T-helper 1 cell treated with Interleukin-12 subunit alpha and Interleukin-12 subunit beta and Interleukin-4 antibody, amounts not matched to agents 30 μg/mL and 1 μg/mL, for 36 hours (primary cell): ENCODE results near the gene LLGL2.

Source experiments
- H3K27ac Mint-ChIP-seq: one replicate; pipeline ENCODE4 v1.8.0; 2021; ENCODE audit warnings: mild to moderate bottlenecking, mixed read lengths
- H3K27me3 Mint-ChIP-seq: one replicate; pipeline ENCODE4 v1.8.0; 2021; ENCODE audit warnings: low read depth, mixed read lengths
- H3K36me3 Mint-ChIP-seq: one replicate; pipeline ENCODE4 v1.8.0; 2021; ENCODE audit warnings: low read depth, mixed read lengths
- H3K4me1 Mint-ChIP-seq: one replicate; pipeline ENCODE4 v1.8.0; 2021; ENCODE audit warnings: low read depth, mixed read lengths
- H3K4me3 Mint-ChIP-seq: one replicate; pipeline ENCODE4 v1.8.0; 2021; ENCODE audit warnings: mild to moderate bottlenecking, moderate library complexity, mixed read lengths
- H3K9me3 Mint-ChIP-seq: one replicate; pipeline ENCODE4 v1.8.0; 2021; ENCODE audit warnings: mixed read lengths

Gene LLGL2

DNA sequence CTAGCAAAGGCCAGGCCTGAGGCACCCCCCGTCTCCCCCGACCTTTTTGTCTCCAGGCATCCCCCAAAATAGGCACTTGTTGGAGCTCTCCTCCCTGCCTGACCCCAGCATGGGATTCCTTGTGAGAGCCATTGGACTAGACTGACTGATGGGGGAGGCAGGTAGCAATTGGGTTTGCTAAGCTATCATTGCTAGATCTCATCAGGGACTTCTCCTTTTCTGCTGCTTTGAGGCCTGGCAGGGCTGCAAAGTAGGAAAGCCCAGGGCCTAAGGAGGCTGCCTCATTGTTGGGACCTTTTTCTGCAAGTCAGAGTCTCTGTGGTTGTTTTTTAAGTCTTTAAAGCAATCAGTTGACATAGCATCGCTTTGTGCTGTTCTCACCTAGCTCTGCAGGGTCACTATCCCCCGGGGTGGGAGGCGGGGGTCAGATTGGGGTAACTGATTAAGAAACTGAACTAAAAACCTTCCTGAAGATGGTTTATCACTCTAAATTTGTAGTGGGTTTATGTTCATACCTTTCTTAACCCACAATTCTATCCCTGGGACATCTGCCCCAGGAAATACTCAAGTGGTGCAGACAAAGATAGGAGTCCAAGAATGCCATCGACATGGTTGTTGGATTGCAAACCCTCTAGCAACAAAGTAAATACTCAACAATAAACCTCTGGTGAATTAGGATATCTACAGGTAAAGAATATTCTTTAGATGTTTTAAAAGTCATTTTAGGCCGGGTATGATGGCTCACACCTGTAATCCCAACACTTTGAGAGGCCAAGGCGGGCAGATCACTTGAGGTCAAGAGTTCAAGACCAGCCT is 28.0 kb downstream of the LLGL2 start:
- Mint-ChIP-seq H3K9me3 (no peaks in the 10 kb centered on the region), H3K27ac (no peak overlapping the region), H3K27me3 (no peaks in the 10 kb centered on the region)

DNA sequence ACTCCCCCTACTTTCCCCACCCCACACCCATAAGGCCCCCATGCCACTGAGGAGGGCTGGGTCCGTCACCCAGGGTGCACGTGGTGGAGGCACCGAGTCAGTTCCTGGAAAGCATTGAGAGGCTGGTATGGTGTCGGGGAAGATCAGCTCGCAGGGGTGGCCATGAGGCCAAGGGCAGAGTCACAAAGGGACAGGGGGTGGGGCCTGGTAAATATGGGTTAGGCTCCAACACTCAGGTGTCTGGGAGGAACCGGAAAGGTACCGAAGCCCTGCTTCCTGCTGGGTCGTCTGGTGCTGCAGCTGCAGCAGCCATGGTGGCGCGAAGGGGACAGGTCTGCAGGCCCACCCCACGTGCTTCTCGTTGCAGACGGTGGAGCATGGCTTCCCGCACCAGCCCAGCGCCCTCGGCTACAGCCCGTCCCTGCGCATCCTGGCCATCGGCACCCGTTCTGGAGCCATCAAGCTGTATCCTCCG is 30.2 kb downstream of the LLGL2 start:
- Mint-ChIP-seq H3K27me3 (no peaks in the 10 kb centered on the region), H3K36me3 (no peaks in the 10 kb centered on the region), H3K4me3 (no peak overlapping the region), H3K9me3 (no peaks in the 10 kb centered on the region), H3K27ac (no peak overlapping the region), H3K4me1 (no peaks in the 10 kb centered on the region)

More for the DNA sequence above, 28.0 kb downstream of the LLGL2 start:
- H3K36me3 Mint-ChIP-seq: no peaks in the 10 kb centered on the region
- H3K4me3 Mint-ChIP-seq: no peak overlapping the region
- no peaks in the 10 kb centered on the region for H3K4me1 Mint-ChIP-seq

DNA sequence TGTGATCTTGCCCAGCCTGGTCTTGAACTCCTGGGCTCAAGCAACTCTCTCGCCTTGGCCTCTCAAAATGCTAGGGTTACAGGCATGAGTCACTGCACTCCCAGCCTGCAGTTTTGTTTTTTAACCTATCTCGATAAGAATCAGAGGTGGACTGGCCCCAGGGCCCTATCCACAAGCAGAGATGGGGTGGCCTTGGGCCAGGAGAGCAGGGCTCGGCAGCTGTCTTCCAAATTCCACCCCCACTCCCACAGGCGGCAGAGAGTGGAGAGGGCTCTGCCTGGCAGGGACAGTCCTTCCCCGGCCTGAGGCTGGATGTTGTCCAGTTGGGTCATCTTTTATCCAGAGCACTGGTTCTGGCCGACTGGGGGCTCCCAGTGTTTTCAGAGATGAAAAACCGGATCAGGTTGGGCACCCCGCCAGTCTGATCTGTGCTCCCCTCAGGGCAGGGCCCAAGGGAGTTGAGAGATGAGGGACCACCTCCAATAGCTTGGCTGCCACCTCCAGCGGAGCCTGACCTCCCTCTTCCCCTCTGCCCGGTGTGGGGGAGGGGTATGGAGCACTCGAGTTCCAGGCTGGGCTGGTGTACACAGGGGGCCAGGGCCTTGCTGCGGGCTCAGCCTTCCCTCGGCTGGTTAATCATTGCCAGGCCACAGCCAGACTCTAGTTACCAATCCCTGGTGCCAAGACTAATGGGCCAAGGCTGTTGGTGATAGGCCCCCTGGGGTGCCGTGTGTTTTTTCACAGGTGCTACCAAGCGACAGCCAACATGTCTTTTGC is 31.8 kb downstream of the LLGL2 start:
- H3K4me3 Mint-ChIP-seq: no peak overlapping the region
- H3K27ac Mint-ChIP-seq: no peak overlapping the region
- H3K27me3 Mint-ChIP-seq: no peaks in the 10 kb centered on the region
- H3K4me1 Mint-ChIP-seq: no peaks in the 10 kb centered on the region
- H3K9me3 Mint-ChIP-seq: no peaks in the 10 kb centered on the region
- no peaks in the 10 kb centered on the region for H3K36me3 Mint-ChIP-seq

DNA sequence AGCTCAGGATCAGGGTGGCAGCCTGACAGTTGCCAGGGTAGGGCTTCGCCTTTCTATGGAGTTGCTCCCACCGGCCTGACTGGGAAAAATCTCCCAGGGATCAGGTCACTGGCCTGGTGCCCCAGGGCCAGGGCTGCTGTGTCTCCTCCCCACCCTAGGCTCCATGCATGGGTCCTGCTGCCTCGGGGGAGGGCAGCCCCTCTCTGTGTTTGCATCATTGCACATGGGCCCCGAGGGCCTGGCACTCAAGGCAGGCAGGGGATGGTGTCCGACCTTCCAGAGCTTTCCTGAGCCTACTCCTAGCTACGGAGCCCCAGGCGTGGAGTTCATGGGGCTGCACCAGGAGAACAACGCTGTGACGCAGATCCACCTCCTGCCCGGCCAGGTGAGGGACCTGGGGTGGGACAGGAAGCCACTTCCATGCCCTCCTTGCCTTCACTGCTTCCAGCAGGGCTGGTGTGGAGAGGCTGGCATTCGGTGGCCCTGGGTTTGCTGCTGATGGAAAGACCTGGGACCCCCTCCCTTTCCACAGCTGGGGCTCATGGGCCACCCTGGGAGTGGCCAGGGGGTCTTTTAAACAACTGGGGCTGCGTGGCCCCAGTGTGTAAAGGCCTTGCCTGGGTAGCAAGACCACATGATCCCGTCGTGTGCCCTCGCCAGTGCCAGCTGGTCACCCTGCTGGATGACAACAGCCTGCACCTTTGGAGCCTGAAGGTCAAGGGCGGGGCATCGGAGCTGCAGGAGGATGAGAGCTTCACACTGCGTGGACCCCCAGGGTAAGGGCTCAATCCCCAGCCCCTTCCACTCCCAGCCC is 32.6 kb downstream of the LLGL2 start:
- no peak overlapping the region for H3K27ac Mint-ChIP-seq
- H3K4me3 Mint-ChIP-seq: no peak overlapping the region
- no peaks in the 10 kb centered on the region for H3K9me3 Mint-ChIP-seq
- H3K36me3 Mint-ChIP-seq: no peaks in the 10 kb centered on the region
- no peaks in the 10 kb centered on the region for H3K4me1 Mint-ChIP-seq
- no peaks in the 10 kb centered on the region for H3K27me3 Mint-ChIP-seq

DNA sequence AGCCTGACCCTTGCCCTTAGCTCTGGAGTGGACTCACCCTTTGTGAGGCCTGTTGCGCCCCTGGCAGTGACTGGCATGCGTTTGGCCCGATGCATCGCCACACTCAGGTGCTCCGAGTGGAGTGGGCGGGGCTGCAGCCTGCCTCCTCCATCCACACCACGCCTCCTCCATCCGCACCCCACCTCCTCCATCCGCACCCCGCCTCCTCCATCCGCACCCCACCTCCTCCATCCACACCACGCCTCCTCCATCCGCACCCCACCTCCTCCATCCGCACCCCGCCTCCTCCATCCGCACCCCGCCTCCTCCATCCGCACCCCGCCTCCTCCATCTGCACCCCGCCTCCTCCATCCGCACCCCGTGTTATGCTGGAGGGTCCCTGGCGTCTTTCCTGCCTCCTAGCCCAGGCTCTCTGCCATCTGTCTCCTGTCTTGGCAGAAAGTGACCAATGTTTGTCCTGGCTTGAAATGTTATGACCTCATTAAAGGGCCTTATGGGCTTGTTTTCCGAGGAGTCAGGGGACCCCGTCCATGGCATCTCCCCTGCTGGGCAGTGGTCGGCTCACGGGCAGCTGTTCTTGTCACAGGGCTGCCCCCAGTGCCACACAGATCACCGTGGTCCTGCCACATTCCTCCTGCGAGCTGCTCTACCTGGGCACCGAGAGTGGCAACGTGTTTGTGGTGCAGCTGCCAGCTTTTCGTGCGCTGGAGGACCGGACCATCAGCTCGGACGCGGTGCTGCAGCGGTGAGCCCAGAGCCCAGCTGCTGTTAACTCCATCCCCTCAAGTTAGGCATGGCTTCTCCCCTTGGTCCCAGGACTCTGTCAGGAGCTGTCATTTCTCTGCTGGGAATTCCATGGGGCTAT is 33.4 kb downstream of the LLGL2 start:
- Mint-ChIP-seq H3K4me1 (no peaks in the 10 kb centered on the region), H3K27ac (no peak overlapping the region), H3K9me3 (no peaks in the 10 kb centered on the region), H3K36me3 (no peaks in the 10 kb centered on the region), H3K27me3 (no peaks in the 10 kb centered on the region), H3K4me3 (no peak overlapping the region)

DNA sequence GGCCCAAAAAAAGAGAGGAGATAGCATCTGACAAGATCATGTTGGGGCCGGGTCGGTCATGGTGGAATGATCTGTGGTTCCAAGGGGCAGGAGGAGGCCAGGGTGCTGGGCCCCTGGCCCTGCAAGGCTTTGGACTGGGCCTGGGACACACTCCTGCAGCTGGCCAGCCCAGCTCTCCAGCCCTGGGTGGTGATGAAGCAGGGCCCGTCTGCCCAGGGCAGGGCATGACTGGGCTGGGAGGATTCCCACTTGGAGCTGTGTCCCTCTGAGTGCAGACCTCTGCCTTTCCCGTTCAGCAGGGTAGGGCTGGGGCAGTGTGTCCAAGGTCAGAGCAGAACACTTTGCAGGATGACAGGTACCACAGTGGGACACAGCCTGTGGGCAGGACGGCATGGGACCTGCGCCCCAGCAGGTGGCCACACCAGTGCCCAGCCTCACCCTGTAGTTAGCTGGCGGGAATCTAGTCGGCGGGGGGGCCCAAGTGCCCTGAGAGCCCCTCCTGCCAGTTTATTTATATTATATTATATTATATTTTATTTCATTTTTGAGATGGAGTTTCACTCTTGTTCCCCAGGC is 34.5 kb downstream of the LLGL2 start:
- H3K4me3 Mint-ChIP-seq: no peak overlapping the region
- no peaks in the 10 kb centered on the region for H3K9me3 Mint-ChIP-seq
- no peaks in the 10 kb centered on the region for H3K36me3 Mint-ChIP-seq
- H3K4me1 Mint-ChIP-seq: no peaks in the 10 kb centered on the region
- no peaks in the 10 kb centered on the region for H3K27me3 Mint-ChIP-seq
- no peak overlapping the region for H3K27ac Mint-ChIP-seq

DNA sequence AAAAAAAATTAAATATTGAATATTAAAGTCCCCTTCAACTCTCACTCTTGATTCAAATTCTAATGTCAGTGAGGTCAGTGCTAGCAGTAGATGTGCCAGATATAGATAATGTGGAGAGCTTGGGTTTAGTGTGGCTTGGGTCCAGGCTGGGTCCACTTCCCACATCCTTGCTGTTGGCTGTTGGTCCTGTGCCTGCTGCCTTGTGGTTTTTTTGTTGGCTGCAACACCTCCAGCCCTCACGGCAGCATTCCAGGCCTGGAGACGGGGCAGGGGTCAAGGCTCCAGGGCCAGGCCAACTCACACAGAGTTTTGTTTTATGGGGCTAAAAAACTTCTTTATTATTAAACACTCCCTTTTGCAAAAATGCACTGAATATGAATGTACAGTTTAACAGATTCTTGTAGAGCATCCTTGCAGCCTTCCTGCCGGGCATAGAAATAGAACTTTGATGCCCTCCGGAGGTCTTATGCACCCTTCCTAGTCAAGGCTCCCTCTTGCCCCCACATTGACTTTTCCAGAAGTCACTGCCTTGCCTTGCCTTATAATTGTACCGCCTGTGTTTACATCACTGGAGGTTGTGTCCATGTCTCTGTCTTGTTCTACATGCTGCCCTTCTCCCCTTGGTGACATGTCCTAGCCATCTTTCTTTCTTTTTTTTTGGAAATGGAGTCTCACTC is 36.6 kb downstream of the LLGL2 start:
- Mint-ChIP-seq H3K9me3 (no peaks in the 10 kb centered on the region), H3K4me3 (no peak overlapping the region), H3K36me3 (no peaks in the 10 kb centered on the region), H3K27ac (no peak overlapping the region), H3K27me3 (no peaks in the 10 kb centered on the region), H3K4me1 (no peaks in the 10 kb centered on the region)

DNA sequence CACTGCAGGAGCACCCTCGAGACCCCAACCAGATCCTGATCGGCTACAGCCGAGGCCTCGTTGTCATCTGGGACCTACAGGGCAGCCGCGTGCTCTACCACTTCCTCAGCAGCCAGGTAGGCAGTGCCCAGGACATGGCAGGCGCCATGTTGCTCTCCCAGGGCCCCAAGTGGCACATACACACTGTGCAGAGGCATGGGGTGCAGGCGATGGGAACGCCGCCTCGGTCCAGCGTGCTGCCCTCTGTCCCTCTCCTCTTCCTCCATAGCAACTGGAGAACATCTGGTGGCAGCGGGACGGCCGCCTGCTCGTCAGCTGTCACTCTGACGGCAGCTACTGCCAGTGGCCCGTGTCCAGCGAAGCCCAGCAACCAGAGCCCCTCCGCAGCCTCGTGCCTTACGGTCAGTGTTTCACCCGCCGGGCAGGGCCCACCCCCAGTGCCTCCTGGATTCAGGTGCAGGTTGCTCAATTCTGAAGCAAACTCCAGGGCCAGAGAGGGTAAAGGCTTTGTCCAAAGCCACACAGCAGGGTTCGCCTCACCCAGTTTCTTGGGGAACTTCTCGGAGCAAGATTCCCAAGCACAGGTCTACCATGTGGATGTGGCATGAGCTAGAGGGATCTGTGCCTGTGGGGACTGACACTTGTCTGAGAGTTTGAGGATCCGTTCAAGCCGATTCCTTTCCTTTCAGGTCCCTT is 37.7 kb downstream of the LLGL2 start:
- H3K9me3 Mint-ChIP-seq: no peaks in the 10 kb centered on the region
- no peak overlapping the region for H3K4me3 Mint-ChIP-seq
- H3K27ac Mint-ChIP-seq: no peak overlapping the region
- no peaks in the 10 kb centered on the region for H3K36me3 Mint-ChIP-seq
- H3K27me3 Mint-ChIP-seq: no peaks in the 10 kb centered on the region
- H3K4me1 Mint-ChIP-seq: no peaks in the 10 kb centered on the region

DNA sequence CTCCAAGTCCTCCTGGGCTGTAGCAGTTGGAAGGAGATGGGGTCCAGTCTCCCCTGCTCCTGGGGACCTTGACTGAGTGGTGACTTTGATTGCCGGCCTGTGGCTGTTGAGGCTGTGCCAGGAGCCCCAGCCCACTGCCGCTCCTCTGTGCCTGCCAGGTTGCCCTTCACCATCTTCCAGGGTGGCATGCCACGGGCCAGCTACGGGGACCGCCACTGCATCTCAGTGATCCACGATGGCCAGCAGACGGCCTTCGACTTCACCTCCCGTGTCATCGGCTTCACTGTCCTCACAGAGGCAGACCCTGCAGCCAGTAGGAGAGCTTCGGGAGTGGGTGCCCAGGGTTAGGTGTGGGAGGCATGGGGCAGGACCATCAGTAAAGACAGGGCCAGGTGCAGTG is 38.7 kb downstream of the LLGL2 start:
- H3K27ac Mint-ChIP-seq: no peak overlapping the region
- no peaks in the 10 kb centered on the region for H3K36me3 Mint-ChIP-seq
- no peaks in the 10 kb centered on the region for H3K27me3 Mint-ChIP-seq
- H3K9me3 Mint-ChIP-seq: no peaks in the 10 kb centered on the region
- H3K4me3 Mint-ChIP-seq: no peak overlapping the region
- H3K4me1 Mint-ChIP-seq: no peaks in the 10 kb centered on the region

DNA sequence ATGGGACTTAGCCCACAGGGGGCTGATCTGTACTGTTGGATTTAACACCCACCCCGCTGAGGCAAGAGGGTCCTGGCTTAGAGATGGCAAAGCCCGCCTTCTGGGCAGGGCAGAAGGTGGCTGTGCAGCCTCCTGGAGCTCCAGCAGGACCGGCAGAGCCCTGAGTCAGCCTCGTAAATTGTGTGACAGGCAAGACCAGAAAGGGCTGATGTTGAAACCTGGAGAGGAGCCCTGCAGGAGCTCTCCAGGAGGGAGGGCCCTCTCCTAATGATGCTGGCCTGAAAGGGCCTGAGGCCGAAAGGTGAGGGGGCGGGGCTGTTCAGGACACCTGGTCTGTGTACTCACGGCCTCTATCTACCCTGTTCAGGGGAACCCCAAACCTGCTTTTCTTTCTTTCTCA is 39.6 kb downstream of the LLGL2 start:
- Mint-ChIP-seq H3K4me1 (no peaks in the 10 kb centered on the region), H3K27me3 (no peaks in the 10 kb centered on the region), H3K9me3 (no peaks in the 10 kb centered on the region), H3K27ac (no peak overlapping the region), H3K36me3 (no peaks in the 10 kb centered on the region), H3K4me3 (no peak overlapping the region)

DNA sequence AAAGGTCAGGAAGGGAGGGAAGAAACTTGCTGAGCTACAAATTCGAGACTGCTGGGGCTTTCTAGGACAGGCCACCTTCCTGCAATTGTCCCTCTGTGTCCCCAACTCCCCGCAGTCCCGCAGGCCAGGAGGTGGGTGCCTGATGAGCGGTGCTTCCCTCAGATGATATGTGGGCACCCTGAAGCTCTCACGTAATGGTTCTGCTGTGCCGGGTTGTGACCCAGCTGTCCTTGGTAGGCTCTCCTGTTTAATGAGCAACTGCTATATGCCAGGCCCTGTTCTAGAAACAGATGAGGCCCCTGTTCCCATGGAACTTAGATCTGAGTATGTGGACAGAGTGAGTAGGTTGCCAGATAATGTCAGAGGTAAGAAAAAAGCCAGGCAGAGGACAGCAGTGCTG is 40.1 kb downstream of the LLGL2 start:
- no peaks in the 10 kb centered on the region for H3K36me3 Mint-ChIP-seq
- H3K4me3 Mint-ChIP-seq: no peak overlapping the region
- H3K4me1 Mint-ChIP-seq: no peaks in the 10 kb centered on the region
- H3K27ac Mint-ChIP-seq: no peak overlapping the region
- no peaks in the 10 kb centered on the region for H3K27me3 Mint-ChIP-seq
- no peaks in the 10 kb centered on the region for H3K9me3 Mint-ChIP-seq

DNA sequence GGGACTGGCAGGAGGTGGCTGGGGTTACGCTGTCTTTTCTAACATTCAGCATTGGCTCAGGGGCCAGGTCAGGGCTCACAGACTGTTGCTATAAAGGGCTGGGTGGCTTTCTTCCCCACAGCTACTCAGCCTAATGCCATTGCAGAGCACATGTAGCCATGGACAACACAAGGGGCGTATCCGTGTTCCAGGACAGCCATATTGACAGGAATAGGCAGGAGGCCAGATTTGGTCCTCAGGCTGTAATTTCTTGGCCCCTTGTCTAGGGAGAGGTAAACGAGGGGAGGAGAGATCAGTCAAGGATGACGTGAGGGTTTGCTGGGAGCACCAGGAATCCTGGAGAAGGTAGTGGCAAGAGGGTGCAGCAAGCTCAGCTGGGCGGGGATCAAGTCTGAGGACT is 40.9 kb downstream of the LLGL2 start:
- H3K36me3 Mint-ChIP-seq: no peaks in the 10 kb centered on the region
- H3K27ac Mint-ChIP-seq: no peak overlapping the region
- H3K4me1 Mint-ChIP-seq: peaks cover 3% of the 10 kb centered on the region
- H3K9me3 Mint-ChIP-seq: no peaks in the 10 kb centered on the region
- no peaks in the 10 kb centered on the region for H3K27me3 Mint-ChIP-seq
- H3K4me3 Mint-ChIP-seq: no peak overlapping the region

DNA sequence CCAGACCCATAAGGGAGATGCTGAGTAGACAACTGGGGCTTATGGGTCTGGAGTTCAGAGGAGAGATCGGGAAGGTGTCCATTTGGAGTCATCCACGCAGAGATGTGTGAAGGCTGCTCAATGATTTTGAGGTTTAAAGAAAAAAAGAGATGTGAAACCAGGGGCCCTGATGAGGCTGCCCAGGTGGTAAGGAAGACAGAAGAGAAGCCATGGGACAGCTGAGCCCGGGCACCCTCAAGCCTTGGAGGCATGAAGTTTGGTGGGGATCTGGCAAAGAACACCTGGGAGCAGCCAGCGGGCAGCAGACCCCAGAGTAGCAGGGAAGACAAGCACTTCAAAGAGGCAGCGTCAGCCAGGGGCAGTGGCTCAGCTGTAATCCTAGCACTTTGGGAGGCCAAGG is 41.3 kb downstream of the LLGL2 start:
- Mint-ChIP-seq H3K4me3 (no peak overlapping the region), H3K27me3 (no peaks in the 10 kb centered on the region), H3K36me3 (no peaks in the 10 kb centered on the region), H3K27ac (no peak overlapping the region), H3K9me3 (no peaks in the 10 kb centered on the region), H3K4me1 (peaks cover 5% of the 10 kb centered on the region)
